GM20000 (cell line): Measurements from ENCODE around the gene PSIP1.

ENCODE experiments used
- DNase-seq: peaks from one replicate; pipeline ENCODE4 v3.0.0; 2012; ENCODE audit warnings: low spot score
- CTCF ChIP-seq: IDR thresholded peaks from 2 replicates; pipeline ENCODE4 v1.5.1; 2012; ENCODE audit warnings: mild to moderate bottlenecking, control low read depth; ENCODE audit errors: extremely low read depth, missing control alignments

The PSIP1 gene

GRCh38 chr9:15482146-15482545 lies 28.6 kb downstream of the PSIP1 start:
- TF ChIP-seq CTCF = no peak

GRCh38 chr9:15480028-15480427 lies 30.7 kb downstream of the PSIP1 start:
- no peak for TF ChIP-seq CTCF
- DNase-seq = no peak

More at GRCh38 chr9:15482146-15482545, 28.6 kb downstream of the PSIP1 start:
- DNase-seq = no peak

- no peak for DNase-seq
- no peak for TF ChIP-seq CTCF
Measured at GRCh38 chr9:15475923-15476536, 34.7 kb downstream of the PSIP1 start.

- DNase-seq = no peak
- TF ChIP-seq CTCF = no peak
Measured at GRCh38 chr9:15469862-15470261, 40.9 kb downstream of the PSIP1 start.

GRCh38 chr9:15469406-15469805 lies 41.4 kb downstream of the PSIP1 start:
- DNase-seq = no peak

GRCh38 chr9:15468145-15468544 lies 42.6 kb downstream of the PSIP1 start:
- no peak for TF ChIP-seq CTCF
- DNase-seq = no peak

More at GRCh38 chr9:15469406-15469805, 41.4 kb downstream of the PSIP1 start:
- TF ChIP-seq CTCF = no peak

- no peak for DNase-seq
Measured at GRCh38 chr9:15461601-15462000, 49.2 kb downstream of the PSIP1 start.

More at GRCh38 chr9:15461601-15462000, 49.2 kb downstream of the PSIP1 start:
- TF ChIP-seq CTCF = no peak
